Esophagus (tissue), 2 donors: Measurements from ENCODE around the gene STX12. TPM values are rescaled to one million over a fixed set of nuclear protein-coding genes. Genes with fewer than 3 reads are reported as not detected.

Experiments
- H3K27ac ChIP-seq, 2 donors: one replicate each; pipeline ENCODE4 v1.5.1; 2013; ENCODE audit warnings: low read depth in 2 of 2, mild to moderate bottlenecking in 2 of 2, inconsistent platforms in 1 of 2, low read length in 1 of 2, moderate library complexity in 1 of 2
- H3K27me3 ChIP-seq, 2 donors: one replicate each; pipeline ENCODE4 v1.6.1; 2013; ENCODE audit warnings: low read length in 2 of 2, control low read depth in 1 of 2, mild to moderate bottlenecking in 1 of 2; ENCODE audit not compliant: insufficient read depth in 2 of 2, control insufficient read depth in 1 of 2
- H3K36me3 ChIP-seq, 2 donors: one replicate each; pipeline ENCODE4 v1.6.1; 2013; ENCODE audit warnings: low read length in 1 of 2; ENCODE audit not compliant: control insufficient read depth in 2 of 2, insufficient read depth in 2 of 2
- H3K4me1 ChIP-seq, 2 donors: one replicate each; pipeline ENCODE4 v1.6.1; 2013; ENCODE audit warnings: low read length in 1 of 2; ENCODE audit not compliant: control insufficient read depth in 2 of 2, insufficient read depth in 2 of 2
- H3K4me3 ChIP-seq, 2 donors: one replicate each; pipeline ENCODE4 v1.5.1; 2013; ENCODE audit warnings: low read length in 2 of 2, mild to moderate bottlenecking in 2 of 2, low read depth in 1 of 2, moderate library complexity in 1 of 2
- H3K9me3 ChIP-seq, 2 donors: one replicate each; pipeline ENCODE4 v1.6.1; 2013; ENCODE audit warnings: mild to moderate bottlenecking in 2 of 2, low read depth in 1 of 2, low read length in 1 of 2, moderate library complexity in 1 of 2; ENCODE audit not compliant: control insufficient read depth in 2 of 2, insufficient read depth in 1 of 2
- WGBS, 2 donors: extraction: QIAGEN DNeasy Blood & Tissue Kit; methylation state at CpG; one replicate each; pipeline ENCODE4 v1.1.7; 2013; 5-methylcytosine and 5-hydroxymethylcytosine counted together
- polyA plus RNA-seq, 2 donors: library from polyadenylated mRNA; stranded (reverse); fragments of 200-250 nt; gene quantifications; one replicate each; pipeline ENCODE4 v1.2.3, GENCODE V29; 2013
- donor health status: healthy with polysubstance abuse.
- donor health status: Bipolar disorder and iron deficiency.

STX12 gene
- polyA plus RNA-seq, 2 donors, result 23.7 to 27.5 TPM

DNA sequence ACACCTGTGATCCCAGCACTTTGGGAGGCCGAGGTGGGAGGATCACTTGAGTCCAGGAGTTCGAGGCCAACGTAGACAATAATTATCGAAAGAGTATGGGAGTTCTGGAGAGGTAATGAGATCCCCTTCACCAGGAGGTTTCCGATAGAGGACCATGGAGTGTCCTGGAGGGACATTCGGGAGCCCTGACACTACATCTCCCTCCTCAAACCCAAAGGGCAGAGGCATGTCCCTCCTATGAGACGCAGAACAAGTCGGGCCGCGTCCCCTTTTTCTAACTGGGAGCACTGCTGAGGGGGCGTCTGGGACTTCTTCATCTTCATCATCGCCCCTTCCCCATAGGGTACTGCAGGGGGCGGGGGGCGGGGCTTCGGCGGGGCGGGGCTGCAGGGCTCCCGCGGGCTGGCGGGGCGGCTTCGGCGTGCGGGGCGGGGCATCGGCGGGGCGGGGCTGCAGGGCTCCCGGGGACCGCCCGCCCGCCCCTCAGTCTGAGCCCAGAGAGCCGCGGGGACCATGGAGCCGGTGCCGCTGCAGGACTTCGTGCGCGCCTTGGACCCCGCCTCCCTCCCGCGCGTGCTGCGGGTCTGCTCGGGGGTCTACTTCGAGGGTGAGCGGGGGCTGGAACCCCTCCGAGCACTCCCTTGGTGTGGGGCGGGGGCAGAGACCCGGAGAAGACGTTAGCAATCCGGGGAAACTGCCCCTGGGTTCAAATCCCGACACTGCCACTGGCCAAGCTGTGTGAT lies 99.2 kb downstream of the STX12 start, which contains the start of gene THEMIS2:
Gene THEMIS2, plus strand, starts transcription at position 486 of the 743 bp plus-strand sequence. Its CDS starts 28 bp downstream, at position 514.
- WGBS, 2 donors, result 9 to 10% methylated on average over 51 to 53 of the region's 53 CpGs
- H3K27ac ChIP-seq, result peak within 1 kb of the TSS; percentile 34 to 42
- peaks cover 8 to 13% of the 10 kb centered on the region in 2 donors for H3K4me1 ChIP-seq
- peak within 1 kb of the TSS; percentile 56 to 62 for H3K4me3 ChIP-seq
- H3K36me3 ChIP-seq, result no peaks in the 10 kb centered on the region
- H3K9me3 ChIP-seq, result peaks cover 0 to 2% of the 10 kb centered on the region in 2 donors
- no peaks in the 10 kb centered on the region for H3K27me3 ChIP-seq

DNA sequence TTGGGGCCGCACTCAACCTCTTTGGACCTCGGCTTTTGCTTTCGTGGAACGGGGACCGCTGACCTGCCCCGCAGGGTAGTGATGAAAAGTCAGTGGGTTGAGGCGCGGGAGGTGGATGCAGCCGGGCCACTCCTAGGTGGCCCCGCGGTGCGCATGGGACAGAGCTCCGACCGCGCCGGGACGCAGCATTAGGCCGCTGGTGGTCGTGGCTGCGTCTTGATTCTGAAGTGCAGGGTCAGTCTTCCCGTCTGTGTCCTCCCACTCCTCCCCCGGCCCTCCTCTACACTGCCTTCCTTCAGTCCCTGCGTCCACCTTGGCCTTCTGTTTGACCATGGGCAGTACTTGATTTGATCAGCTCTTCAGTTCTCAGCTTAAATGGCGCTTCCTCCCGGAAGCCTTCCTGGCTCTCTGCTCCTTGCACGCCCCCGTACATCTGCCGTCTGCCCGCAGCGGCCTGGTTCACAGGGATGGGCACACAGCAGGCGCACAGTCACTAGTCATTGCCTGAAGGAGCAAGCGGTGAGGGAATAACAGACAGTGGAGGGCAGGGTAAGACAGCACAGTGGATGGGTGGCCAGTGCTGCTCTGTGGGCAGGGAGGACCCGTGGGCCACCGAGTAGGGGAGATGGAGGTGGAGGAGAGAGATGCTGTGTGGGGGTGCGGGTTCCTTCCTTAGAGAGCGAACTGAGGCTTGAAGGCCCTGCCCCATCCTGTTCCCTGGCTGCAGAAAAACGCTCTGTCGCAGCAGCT lies 100.0 kb downstream of the STX12 start:
- 12 to 15% methylated on average over 38 of the region's 38 CpGs for WGBS, 2 donors
- H3K36me3 ChIP-seq, result no peaks in the 10 kb centered on the region
- H3K27ac ChIP-seq, result peak overlapping the region; percentile 34 to 42

DNA sequence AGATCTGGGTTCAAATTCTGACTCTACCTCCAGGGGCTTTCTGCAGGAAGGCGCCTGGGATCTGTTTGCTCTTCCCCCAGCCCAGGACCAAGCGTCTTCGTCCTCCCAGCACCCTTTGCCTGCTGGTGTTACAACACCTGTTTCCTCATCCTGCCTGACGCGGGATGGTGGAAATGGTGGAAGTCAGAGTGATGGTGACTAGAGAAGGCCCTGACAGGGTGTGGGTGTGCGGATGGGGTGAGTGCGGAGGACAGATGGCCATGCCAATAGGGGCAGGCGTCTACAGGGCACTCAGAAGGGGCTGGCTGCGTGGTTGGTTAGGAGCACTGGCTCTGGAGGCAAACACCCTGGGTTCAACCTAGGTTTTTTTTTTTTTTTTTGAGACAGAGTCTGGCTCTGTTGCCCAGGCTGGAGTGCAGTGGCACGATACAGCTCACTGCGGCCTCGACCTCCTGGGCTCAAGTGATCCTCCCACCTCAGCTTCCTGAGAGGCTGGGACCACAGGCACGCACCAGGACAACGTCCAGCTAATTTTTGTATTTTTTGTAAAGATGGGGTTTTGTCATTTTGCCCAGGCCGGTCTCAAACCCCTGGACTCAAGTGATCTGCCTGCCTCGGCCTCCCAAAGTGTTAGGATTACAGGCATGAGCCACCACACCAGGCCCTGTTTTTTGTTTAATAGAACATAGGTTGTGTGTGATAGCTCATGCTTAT lies 100.8 kb downstream of the STX12 start:
- H3K4me3 ChIP-seq, result no peak overlapping the region
- 75 to 76% methylated on average over 16 of the region's 16 CpGs for WGBS, 2 donors
- no peaks in the 10 kb centered on the region for H3K36me3 ChIP-seq
- no peaks in the 10 kb centered on the region for H3K27me3 ChIP-seq
- peaks cover 0 to 2% of the 10 kb centered on the region in 2 donors for H3K9me3 ChIP-seq
- H3K27ac ChIP-seq, result peak overlapping the region in 1 of 2 donors; percentile 27
- peaks cover 4 to 9% of the 10 kb centered on the region in 2 donors for H3K4me1 ChIP-seq

More for the DNA sequence above, 100.0 kb downstream of the STX12 start:
- Histone ChIP-seq H3K4me3 (peak overlapping the region; percentile 56 to 62), H3K9me3 (peaks cover 0 to 2% of the 10 kb centered on the region in 2 donors), H3K27me3 (no peaks in the 10 kb centered on the region), H3K4me1 (peaks cover 8 to 13% of the 10 kb centered on the region in 2 donors)

Other genes with a start within 250 kb of the STX12 start
- 10 to 100 TPM; 24.7 to 58.4 TPM for gene AHDC1, start 169.1 kb upstream of the STX12 start, polyA plus RNA-seq
- 1 to 10 TPM; 3.4 to 3.6 TPM for gene FGR, start 138.0 kb upstream of the STX12 start, polyA plus RNA-seq
- 1 to 10 TPM; 7.0 to 9.6 TPM for gene IFI6, start 101.0 kb upstream of the STX12 start, polyA plus RNA-seq
- 1 to 10 TPM; 3.5 to 4.2 TPM for gene FAM76A, start 47.3 kb upstream of the STX12 start, polyA plus RNA-seq
- gene PPP1R8, start 57.6 kb downstream of the STX12 start, polyA plus RNA-seq, result 10 to 100 TPM; 15.5 to 27.2 TPM
- 1 to 10 TPM; 2.5 to 2.7 TPM for gene THEMIS2, start 99.3 kb downstream of the STX12 start, polyA plus RNA-seq
- gene RPA2, start 141.4 kb downstream of the STX12 start, polyA plus RNA-seq, result 10 to 100 TPM; 13.7 to 22.4 TPM
- under 1 TPM; 0.59 to 0.98 TPM for gene SMPDL3B, start 161.8 kb downstream of the STX12 start, polyA plus RNA-seq
- gene XKR8, start 186.8 kb downstream of the STX12 start, polyA plus RNA-seq, result 1 to 10 TPM; 2.8 to 4.2 TPM